Testis (tissue), 3 donors: ENCODE measurements around the gene MMP10. TPM values are rescaled to one million over a fixed set of nuclear protein-coding genes. Genes with fewer than 3 reads are reported as not detected.
"Not testable (repeated sequence)": the region's sequence is repeated elsewhere in the genome, so short reads cannot be mapped to it uniquely, and the experiment has no call there.

Source experiments
- DNase-seq: peaks from one replicate; pipeline ENCODE4 v3.0.0-alpha.2; 2019
- H3K27ac ChIP-seq, 2 donors: fragments of 200-600 bp; sonication (generic); one replicate each; pipeline ENCODE4 v1.5.1; 2019
- H3K27me3 ChIP-seq: fragments of 200-600 bp; sonication (generic); one replicate; pipeline ENCODE4 v1.5.1; 2019
- H3K36me3 ChIP-seq: fragments of 200-600 bp; sonication (generic); one replicate; pipeline ENCODE4 v1.5.1; 2017; ENCODE audit warnings: low read depth; ENCODE audit errors: missing control alignments
- H3K4me1 ChIP-seq: fragments of 200-600 bp; sonication (generic); one replicate; pipeline ENCODE4 v1.5.1; 2019
- H3K4me3 ChIP-seq, 2 donors: fragments of 200-600 bp; sonication (generic); one replicate each; pipeline ENCODE4 v1.5.1; 2017 to 2019
- H3K9me3 ChIP-seq: fragments of 200-600 bp; sonication (generic); one replicate; pipeline ENCODE4 v1.5.1; 2017
- POLR2A ChIP-seq: fragments of 450-650 bp; IDR thresholded peaks from one replicate; pipeline ENCODE4 v1.6.1; 2017; ENCODE audit warnings: antibody characterized with exemption, mild to moderate bottlenecking, moderate library complexity
- WGBS, 2 donors: methylation state at CpG; one replicate each; pipeline ENCODE4 v1.1.5; 2018; 5-methylcytosine and 5-hydroxymethylcytosine counted together
- intact Hi-C: fragments of 100-400 bp; cut with DNase I; formaldehyde crosslinking; loops from one replicate; pipeline ENCODE4 v1.15.1; 2023; ENCODE audit warnings: low total_unique reads
- polyA plus RNA-seq: library from polyadenylated mRNA; stranded (reverse); fragments of 350-450 nt; fragmentation: Illumina TruSeq; extraction: RNeasy Lipid Tissue Mini Kit (QIAGEN cat#74804); gene quantifications from one replicate; pipeline ENCODE4 v1.2.3, GENCODE V29; 2014; ENCODE audit warnings: low read depth, low replicate concordance; ENCODE audit not compliant: insufficient read depth
- total RNA-seq, 2 donors: library from RNA; depleted of rRNA; stranded (reverse); fragments of >200 nt; gene quantifications; one replicate each; pipeline ENCODE4 v1.2.3, GENCODE V29; 2016
- TF ChIP-seq, protein P1 (sequence below), 3 experiments: fragments of 450-650 bp in 2 of 3; fragments of 200-600 bp in 1 of 3; sonication (generic) in 1 of 3; IDR thresholded peaks; one replicate each; pipeline ENCODE4 v1.5.1; 2016 to 2019; ENCODE audit warnings: antibody characterized with exemption in 3 of 3, mild to moderate bottlenecking in 2 of 3, moderate library complexity in 1 of 3

The MMP10 gene
- total and polyA plus RNA-seq, 3 donors from 2014 or later: 0.19 to 1.1 (median 0.39) TPM

DNA sequence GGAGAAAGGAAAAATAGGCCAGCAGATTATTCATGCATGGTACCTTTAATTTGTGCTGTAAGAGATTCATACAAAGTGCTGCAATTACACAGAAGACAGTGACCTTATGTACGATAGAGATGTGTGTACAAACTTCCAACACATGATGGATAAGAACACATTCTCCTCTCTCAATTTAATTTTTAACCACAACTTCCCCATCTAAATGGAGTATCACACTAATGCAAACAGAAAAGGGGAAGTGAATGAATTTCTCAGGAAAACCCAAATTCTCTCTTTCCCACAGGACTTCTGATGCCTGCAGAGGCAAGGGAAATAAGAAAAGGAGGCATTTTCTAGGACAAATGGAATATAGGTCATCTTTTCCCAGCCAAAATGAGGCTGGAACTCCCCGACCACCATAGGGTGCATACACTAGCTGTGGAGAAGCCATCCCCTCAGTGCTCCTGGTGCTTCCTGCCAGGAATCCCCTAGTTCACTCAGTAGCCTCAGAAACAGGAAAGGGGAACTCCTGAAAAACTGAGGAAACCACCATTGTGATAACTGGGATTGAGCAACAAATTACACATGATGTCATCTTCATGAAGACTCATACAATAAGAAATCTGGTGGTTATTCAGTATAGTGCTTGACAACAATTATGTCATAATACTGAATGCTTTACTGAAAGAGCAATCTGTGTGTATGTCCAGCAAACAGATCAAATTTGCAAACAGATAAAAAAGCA lies 22.4 kb downstream of the MMP10 start:
- H3K4me1 ChIP-seq: no peaks in the 10 kb centered on the region
- TF ChIP-seq, protein P1, sequence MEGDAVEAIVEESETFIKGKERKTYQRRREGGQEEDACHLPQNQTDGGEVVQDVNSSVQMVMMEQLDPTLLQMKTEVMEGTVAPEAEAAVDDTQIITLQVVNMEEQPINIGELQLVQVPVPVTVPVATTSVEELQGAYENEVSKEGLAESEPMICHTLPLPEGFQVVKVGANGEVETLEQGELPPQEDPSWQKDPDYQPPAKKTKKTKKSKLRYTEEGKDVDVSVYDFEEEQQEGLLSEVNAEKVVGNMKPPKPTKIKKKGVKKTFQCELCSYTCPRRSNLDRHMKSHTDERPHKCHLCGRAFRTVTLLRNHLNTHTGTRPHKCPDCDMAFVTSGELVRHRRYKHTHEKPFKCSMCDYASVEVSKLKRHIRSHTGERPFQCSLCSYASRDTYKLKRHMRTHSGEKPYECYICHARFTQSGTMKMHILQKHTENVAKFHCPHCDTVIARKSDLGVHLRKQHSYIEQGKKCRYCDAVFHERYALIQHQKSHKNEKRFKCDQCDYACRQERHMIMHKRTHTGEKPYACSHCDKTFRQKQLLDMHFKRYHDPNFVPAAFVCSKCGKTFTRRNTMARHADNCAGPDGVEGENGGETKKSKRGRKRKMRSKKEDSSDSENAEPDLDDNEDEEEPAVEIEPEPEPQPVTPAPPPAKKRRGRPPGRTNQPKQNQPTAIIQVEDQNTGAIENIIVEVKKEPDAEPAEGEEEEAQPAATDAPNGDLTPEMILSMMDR (IDR thresholded peaks at IDR 0.05): no peak
- no peak for TF ChIP-seq POLR2A
- H3K27me3 ChIP-seq: no peaks in the 10 kb centered on the region
- intact Hi-C loops: no loop called here
- H3K4me3 ChIP-seq: no peak overlapping the region
- no peaks in the 10 kb centered on the region for H3K9me3 ChIP-seq
- H3K36me3 ChIP-seq: no peaks in the 10 kb centered on the region
- no peak overlapping the region for H3K27ac ChIP-seq
- WGBS, 2 donors: 74 to 87% methylated on average over 2 of the region's 2 CpGs
- no peak for DNase-seq

DNA sequence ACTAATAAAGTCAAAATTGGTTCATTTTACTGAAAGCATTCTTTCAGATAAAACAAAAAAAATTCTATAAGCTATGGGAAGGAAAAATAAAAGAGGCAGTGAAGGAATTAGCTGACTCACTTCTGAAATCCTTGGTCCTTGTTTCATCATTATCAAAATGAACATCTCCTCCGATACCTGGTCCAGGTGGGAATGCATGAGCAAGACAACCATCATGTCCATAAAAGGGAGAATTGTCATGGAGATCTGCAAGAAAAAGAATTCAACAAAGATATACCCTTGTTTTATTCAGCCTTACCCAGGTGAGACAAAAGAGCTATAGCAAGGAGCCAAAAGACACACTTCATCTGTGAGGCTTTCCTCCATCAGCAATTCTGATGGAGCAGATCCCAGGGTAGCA lies 27.2 kb downstream of the MMP10 start:
- no peak overlapping the region for H3K27ac ChIP-seq
- no peaks in the 10 kb centered on the region for H3K4me1 ChIP-seq
- no peaks in the 10 kb centered on the region for H3K27me3 ChIP-seq
- intact Hi-C loops: no loop called here
- H3K9me3 ChIP-seq: no peaks in the 10 kb centered on the region
- H3K4me3 ChIP-seq: no peak overlapping the region
- no peak for TF ChIP-seq POLR2A
- TF ChIP-seq, protein P1 (IDR thresholded peaks at IDR 0.05): no peak
- no peaks in the 10 kb centered on the region for H3K36me3 ChIP-seq
- no peak for DNase-seq
- WGBS, 2 donors: 89 to 100% methylated on average over 1 of the region's 1 CpG

DNA sequence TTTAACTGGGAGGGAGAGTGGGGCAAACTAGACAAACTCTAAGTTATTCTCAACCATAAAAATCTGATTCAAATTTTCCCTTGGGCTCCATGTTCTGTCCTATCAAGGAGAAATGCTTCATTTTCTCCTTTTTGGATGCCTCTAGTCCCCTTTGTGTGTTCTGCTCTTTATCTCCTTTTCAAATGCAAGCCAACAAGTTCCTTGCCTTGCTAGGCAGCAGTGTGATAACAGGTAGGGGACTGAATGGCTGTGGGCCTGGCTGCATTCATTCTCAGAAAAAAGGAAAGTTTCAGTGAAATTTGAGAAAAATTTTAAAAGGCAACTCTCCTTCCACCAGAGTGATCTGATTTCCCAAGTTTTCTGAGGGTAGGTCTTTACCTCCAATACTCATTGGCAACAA lies 28.8 kb downstream of the MMP10 start:
- intact Hi-C loops: no loop called here
- H3K4me3 ChIP-seq: no peak overlapping the region
- no peaks in the 10 kb centered on the region for H3K36me3 ChIP-seq
- no peak overlapping the region for H3K27ac ChIP-seq
- no peaks in the 10 kb centered on the region for H3K27me3 ChIP-seq
- no peaks in the 10 kb centered on the region for H3K9me3 ChIP-seq
- DNase-seq: no peak
- H3K4me1 ChIP-seq: no peaks in the 10 kb centered on the region
- no peak for TF ChIP-seq POLR2A
- TF ChIP-seq, protein P1 (IDR thresholded peaks at IDR 0.05): no peak

DNA sequence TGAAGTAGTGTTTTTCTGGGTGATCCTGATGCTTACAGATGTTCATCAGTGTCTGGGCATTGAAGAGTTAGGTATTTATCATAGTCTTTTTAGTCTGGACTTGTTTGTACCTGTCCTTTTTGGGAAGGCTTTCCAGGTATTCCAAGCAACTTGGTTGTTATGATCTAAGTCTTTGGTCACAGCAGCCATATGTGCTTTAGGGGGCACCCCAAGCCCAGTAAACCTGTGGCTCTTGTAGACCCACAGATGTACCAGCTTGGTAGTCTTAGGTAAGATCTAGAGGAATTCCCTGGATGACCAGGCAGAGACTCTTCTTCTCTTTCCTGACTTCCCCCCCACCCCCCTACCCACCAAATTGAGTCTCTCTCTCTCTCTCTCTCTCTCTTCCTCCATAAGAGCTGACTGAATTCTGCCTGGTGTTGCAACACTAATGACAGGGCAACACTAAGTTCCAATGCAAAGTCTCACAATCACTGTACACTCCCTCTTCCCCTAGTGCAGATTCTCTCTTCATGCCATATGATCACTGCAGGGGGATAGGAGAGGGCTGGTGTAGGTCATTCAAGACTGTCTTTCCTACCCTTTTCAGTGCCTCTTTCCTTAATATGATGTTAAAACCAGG lies 31.2 kb downstream of the MMP10 start:
- no peak for DNase-seq
- Histone ChIP-seq H3K36me3 (no peaks in the 10 kb centered on the region), H3K4me1 (no peaks in the 10 kb centered on the region), H3K27me3 (no peaks in the 10 kb centered on the region), H3K9me3 (no peaks in the 10 kb centered on the region), H3K27ac (no peak overlapping the region), H3K4me3 (no peak overlapping the region)
- intact Hi-C loops: no loop called here
- TF ChIP-seq, protein P1 (IDR thresholded peaks at IDR 0.05): no peak

DNA sequence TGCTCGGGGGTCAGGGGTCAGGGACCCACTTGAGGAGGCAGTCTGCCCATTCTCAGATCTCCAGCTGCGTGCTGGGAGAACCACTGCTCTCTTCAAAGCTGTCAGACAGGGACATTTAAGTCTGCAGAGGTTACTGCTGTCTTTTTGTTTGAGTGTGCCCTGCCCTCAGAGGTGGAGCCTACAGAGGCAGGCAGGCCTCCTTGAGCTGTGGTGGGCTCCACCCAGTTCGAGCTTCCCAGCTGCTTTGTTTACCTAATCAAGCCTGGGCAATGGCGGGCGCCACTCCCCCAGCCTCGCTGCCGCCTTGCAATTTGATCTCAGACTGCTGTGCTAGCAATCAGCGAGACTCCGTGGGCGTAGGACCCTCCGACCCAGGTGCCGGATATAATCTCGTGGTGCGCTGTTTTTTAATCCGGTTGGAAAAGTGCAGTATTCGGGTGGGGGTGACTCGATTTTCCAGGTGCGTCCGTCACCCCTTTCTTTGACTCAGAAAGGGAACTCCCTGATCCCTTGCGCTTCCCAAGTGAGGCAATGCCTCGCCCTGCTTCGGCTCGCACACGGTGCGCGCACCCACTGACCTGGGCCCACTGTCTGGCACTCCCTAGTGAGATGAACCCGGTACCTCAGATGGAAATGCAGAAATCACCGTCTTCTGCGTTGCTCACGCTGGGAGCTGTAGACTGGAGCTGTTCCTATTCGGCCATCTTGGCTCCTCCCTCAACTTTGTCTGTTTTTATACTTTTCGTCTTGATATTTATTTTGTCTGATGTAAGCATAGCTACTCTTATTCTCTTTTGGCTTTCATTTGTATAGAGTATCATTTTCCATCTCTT lies 33.5 kb downstream of the MMP10 start:
- H3K27me3 ChIP-seq, DNase-seq, H3K4me3 ChIP-seq, H3K4me1 ChIP-seq, H3K36me3 ChIP-seq, intact Hi-C loops, H3K9me3 ChIP-seq, H3K27ac ChIP-seq: not testable (repeated sequence)
- 72 to 85% methylated on average over 24 to 30 of the region's 32 CpGs for WGBS, 2 donors
